Astrocyte of the cerebellum (primary cell): ENCODE results near the gene RAD23A.
A peak's percentile ranks its signal among the peaks of the same experiment; 100 is the strongest.

Experiments
- DNase-seq: peaks from one replicate; pipeline ENCODE4 v3.0.0-alpha.2; 2011; ENCODE audit warnings: low read depth
- H3K4me3 ChIP-seq: 2 replicates; pipeline ENCODE4 v1.5.1; 2011; ENCODE audit warnings: mild to moderate bottlenecking, low read depth, low read length, moderate library complexity
- CTCF ChIP-seq: IDR thresholded peaks from 2 replicates; pipeline ENCODE4 v1.5.1; 2012; ENCODE audit warnings: low read length, low read depth, moderate library complexity, mild to moderate bottlenecking; ENCODE audit errors: missing control alignments
- in situ Hi-C: cut with HindIII; loops from 2 replicates; pipeline ENCODE4 v1.10.0; 2017; ENCODE audit warnings: low sequenced_read_pairs

Gene RAD23A

DNA sequence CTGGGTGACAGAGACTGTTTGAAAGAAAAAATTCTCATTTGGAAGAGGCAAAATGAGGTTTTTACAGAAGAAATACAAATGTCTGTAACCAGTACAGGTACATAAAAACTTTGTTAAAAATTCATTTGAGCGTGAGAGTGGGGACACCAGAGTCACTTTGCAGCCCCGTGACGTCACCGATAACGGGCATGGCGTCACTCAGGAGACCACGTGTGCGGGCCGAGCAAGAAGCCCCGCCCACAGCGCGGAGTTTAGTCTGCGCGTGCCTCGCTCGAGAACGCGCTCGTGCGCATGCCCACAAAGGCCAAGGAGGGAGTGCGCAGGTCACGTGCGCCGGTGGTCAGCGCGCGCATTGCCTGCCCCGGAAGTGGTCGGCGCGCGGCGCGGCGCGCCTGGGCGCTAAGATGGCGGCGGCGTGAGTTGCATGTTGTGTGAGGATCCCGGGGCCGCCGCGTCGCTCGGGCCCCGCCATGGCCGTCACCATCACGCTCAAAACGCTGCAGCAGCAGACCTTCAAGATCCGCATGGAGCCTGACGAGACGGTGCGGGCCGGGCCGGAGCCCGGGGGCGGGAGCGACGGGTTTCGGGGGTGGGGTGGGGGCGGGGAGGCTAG lies at the start of gene RAD23A:
Gene RAD23A, plus strand, starts transcription at position 384 of the 613 bp plus-strand sequence. Its CDS starts 87 bp downstream, at position 471.
- in situ Hi-C loops, result no loop called here
- DNase-seq, result peak; percentile 96
- TF ChIP-seq CTCF, result no peak
- peak within 1 kb of the TSS; percentile 72 for H3K4me3 ChIP-seq

DNA sequence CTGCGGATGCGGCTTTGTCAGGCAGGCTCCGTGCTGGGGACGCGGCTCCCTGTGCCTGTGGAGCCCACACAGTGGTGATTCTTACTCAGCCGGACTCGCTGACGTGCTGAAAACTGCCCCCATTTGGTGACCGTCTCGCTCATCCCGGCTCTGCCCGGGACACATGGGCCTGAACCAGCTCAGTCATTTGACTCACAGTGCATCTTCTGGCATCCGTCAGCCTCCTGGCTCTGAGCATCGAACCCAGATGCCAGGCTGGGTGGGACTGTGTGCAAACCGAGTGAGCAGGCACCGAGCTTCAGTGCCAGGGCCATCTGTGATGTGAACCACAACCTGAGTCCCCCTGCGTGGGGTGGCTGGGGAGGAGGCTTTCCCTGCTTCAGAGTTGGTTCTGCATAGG lies 49.2 kb upstream of the RAD23A start:
- no peak overlapping the region for H3K4me3 ChIP-seq
- in situ Hi-C loops, result no loop called here
- TF ChIP-seq CTCF, result no peak
- DNase-seq, result no peak

GRCh38 chr19:12899891-12900518 lies 45.7 kb upstream of the RAD23A start:
- no peak overlapping the region for H3K4me3 ChIP-seq
- in situ Hi-C loops, result no loop called here
- TF ChIP-seq CTCF, result no peak
- DNase-seq, result no peak

- TF ChIP-seq CTCF, result no peak
- no peak for DNase-seq
- H3K4me3 ChIP-seq, result no peak overlapping the region
- in situ Hi-C loops, result no loop called here
Observed at GRCh38 chr19:12907166-12907565, 38.5 kb upstream of the RAD23A start.

DNA sequence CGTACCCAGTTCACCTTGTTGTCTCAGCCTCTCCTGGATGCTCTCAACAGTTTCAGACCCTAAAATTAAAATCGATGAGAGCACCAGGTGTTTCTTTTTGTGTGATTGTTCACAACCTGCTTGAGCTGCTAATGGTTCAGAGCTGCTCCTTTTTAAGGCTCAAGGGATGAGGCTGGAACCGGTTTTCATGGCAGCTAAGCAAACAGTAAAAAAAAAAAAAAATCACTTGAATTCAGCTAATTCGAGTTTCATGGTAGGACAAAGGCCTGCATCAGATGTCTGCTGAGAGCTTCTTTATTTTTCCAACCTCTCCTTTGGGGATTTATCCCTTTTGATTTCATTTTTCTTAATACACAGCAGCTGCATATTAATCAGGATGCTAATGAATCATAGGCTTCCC lies 33.1 kb upstream of the RAD23A start:
- in situ Hi-C loops, result no loop called here
- TF ChIP-seq CTCF, result no peak
- no peak for DNase-seq
- no peak overlapping the region for H3K4me3 ChIP-seq

DNA sequence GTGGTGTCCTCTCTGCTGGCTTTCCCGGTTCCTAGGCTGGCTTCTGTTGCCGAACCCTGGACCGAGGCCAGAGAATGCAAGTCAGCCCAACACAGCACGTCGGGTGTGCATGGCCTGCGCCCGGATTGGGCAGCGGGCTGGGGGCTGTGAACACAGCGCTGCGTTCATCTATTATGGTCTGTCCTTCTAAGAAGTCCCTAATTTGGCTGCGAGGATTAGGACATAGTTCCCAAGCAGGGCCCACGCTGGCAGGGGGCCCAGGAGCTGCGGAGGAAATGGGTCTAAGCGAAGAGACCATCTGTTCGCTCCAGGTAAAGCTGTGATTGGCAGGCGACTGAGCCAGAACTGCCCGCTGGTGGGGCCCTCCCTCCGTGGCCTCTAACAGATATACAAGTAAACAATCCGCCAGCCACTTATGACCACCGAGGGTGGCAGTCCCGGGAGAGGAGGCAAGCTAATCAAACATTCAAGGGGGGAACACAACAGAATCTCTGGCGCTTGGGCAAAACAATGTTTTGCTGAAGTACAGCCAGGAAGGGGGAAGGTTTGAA lies 32.6 kb upstream of the RAD23A start:
- H3K4me3 ChIP-seq, result no peak overlapping the region
- DNase-seq, result peak; percentile 32
- in situ Hi-C loops, result no loop called here
- TF ChIP-seq CTCF, result no peak
